ENCODE measurements around the gene UBE4B. TPM values are rescaled to one million over a fixed set of nuclear protein-coding genes. Genes with fewer than 3 reads are reported as not detected.

Gene UBE4B
- total and polyA plus RNA-seq, 9 of the 15 experiments (the other 6 are each of a cell fraction or from before 2014, with no cell fraction given) = 11.7 to 73.7 (median 40.1) TPM

DNA sequence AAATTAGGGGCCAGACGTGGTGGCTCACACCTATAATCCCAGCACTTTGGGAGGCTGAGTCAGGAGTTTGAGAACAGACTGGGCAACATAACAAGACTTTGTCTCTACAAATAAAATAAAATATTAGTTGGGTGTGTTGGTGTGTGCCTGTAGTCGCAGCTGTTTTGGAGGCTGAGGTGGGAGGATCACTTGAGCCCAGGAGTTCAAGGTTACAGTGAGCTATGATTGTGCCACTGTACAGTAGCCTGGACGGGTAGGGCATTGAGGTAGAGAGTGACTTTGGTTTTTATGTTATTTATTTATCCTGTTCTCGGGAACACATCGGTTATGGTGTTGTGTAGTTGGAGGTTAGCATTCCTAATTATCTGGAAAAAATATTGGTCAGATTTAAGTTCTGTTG is 197.1 kb downstream of the UBE4B start:
- Histone ChIP-seq H3K9me1 (ENCODE audit: control insufficient read depth, insufficient read depth, low read length) (no peaks in the 10 kb centered on the region), H3K4me1 (replicated peaks in 1 of 2; ENCODE audit: control insufficient read depth in 2 of 2, insufficient read depth in 2 of 2, low read length in 2 of 2) (no peaks in the 10 kb centered on the region; a peak in 1 of 5 replicates), H3K27ac (ENCODE audit: extremely low read depth, low read depth, low read length) (no peak overlapping the region), H3K9me3 (replicated peaks; ENCODE audit: control insufficient read depth, insufficient read depth, low read depth, low read length) (no peaks in the 10 kb centered on the region), H3K4me3 (no peak overlapping the region), H4K20me1 (replicated peaks; ENCODE audit: control insufficient read depth, insufficient read depth, low read length) (no peaks in the 10 kb centered on the region), H3K79me2 (ENCODE audit: control insufficient read depth, insufficient read depth, low read length) (peaks cover 7% of the 10 kb centered on the region; the same call in 1 of the 3 replicates), H3K36me3 (ENCODE audit: control insufficient read depth, insufficient read depth, low read length) (no peaks in the 10 kb centered on the region), H3K27me3 (ENCODE audit: control insufficient read depth in 2 of 2, insufficient read depth in 2 of 2, low read length in 2 of 2) (no peaks in the 10 kb centered on the region), H2AFZ (ENCODE audit: low read depth, low read length) (no peak overlapping the region), H3K4me2 (ENCODE audit: insufficient read depth, low read length) (no peak overlapping the region), H3K9ac (ENCODE audit: insufficient read depth in 1 of 2, low read depth in 2 of 2, low read length in 2 of 2) (no peak overlapping the region)
- no peak for DNase-seq (ENCODE audit: extremely low read depth in 1 of 4, low spot score in 3 of 4)
- in situ Hi-C loops (cut with MboI) = no loop called here
- ATAC-seq = no peak
- intact Hi-C loops (cut with micrococcal nuclease) = no loop called here
- 58% methylated on average over 4 of the region's 5 CpGs for WGBS (ENCODE audit: insufficient coverage, low coverage, missing lambda C conversion rate)
- ChIA-PET POLR2A (no interaction called here), CTCF (ENCODE audit: low intra/inter-chr PET ratio) (no interaction called here)
- no TSS peak for BruUV-seq (replicated peaks)
- FAIRE-seq = no peak
- TF ChIP-seq ELF2 (CRISPR knock-in tag; IDR thresholded peaks at IDR 0.05) (no peak), ZNF551 (CRISPR knock-in tag; IDR thresholded peaks at IDR 0.05) (no peak), ZFP30 (CRISPR knock-in tag; IDR thresholded peaks at IDR 0.05; ENCODE audit: borderline replicate concordance) (no peak), PYGO2 (tag; IDR thresholded peaks at IDR 0.05) (no peak), SMARCA4 (IDR thresholded peaks at IDR 0.05) (no peak), RBM22 (IDR thresholded peaks at IDR 0.05; ENCODE audit: low read depth, low read length, poor library complexity, severe bottlenecking) (no peak), KLF6 (CRISPR knock-in tag; IDR thresholded peaks at IDR 0.05; ENCODE audit: borderline replicate concordance) (no peak), NFIC (IDR thresholded peaks at IDR 0.05) (no peak), HNRNPL (IDR thresholded peaks at IDR 0.05; ENCODE audit: low read depth, low read length) (no peak), FIP1L1 (IDR thresholded peaks at IDR 0.05; ENCODE audit: low read depth, low read length, poor library complexity, severe bottlenecking) (no peak), ZKSCAN8 (CRISPR knock-in tag; IDR thresholded peaks at IDR 0.05) (no peak), SRSF9 (IDR thresholded peaks at IDR 0.05; ENCODE audit: borderline replicate concordance, low read depth, low read length) (no peak), EP400 (IDR thresholded peaks at IDR 0.05) (no peak), ESRRB (CRISPR knock-in tag; IDR thresholded peaks at IDR 0.05; ENCODE audit: borderline replicate concordance) (no peak)
- TF ChIP-seq, protein P1, sequence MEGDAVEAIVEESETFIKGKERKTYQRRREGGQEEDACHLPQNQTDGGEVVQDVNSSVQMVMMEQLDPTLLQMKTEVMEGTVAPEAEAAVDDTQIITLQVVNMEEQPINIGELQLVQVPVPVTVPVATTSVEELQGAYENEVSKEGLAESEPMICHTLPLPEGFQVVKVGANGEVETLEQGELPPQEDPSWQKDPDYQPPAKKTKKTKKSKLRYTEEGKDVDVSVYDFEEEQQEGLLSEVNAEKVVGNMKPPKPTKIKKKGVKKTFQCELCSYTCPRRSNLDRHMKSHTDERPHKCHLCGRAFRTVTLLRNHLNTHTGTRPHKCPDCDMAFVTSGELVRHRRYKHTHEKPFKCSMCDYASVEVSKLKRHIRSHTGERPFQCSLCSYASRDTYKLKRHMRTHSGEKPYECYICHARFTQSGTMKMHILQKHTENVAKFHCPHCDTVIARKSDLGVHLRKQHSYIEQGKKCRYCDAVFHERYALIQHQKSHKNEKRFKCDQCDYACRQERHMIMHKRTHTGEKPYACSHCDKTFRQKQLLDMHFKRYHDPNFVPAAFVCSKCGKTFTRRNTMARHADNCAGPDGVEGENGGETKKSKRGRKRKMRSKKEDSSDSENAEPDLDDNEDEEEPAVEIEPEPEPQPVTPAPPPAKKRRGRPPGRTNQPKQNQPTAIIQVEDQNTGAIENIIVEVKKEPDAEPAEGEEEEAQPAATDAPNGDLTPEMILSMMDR (IDR thresholded peaks at IDR 0.05 in 2 of 3, conservative IDR thresholded peaks at IDR 0.05 in 1 of 3; ENCODE audit: insufficient read depth in 2 of 3, low read depth in 1 of 3, low read length in 3 of 3) = no peak

Data from K562 (cell line).